Measurements from ENCODE around the gene KLHL3. TPM values are rescaled to one million over a fixed set of nuclear protein-coding genes. Genes with fewer than 3 reads are reported as not detected.

The KLHL3 gene
- total and polyA plus RNA-seq, 2 experiments from 2014 or later = 4.9 to 10.8 TPM

- no peak for TF ChIP-seq ETS1 (IDR thresholded peaks at IDR 0.05)
- TF ChIP-seq ZNF114 (CRISPR knock-in tag; IDR thresholded peaks at IDR 0.05) = no peak
- TF ChIP-seq POLR2AphosphoS5 (IDR thresholded peaks at IDR 0.05; ENCODE audit: low read depth) = no peak
- no peak for TF ChIP-seq EZH2 (IDR thresholded peaks at IDR 0.05; ENCODE audit: low read depth, unreplicated experiment)
Observed at GRCh38 chr5:137760719-137761516, 25.0 kb upstream of the KLHL3 start (continued).

- Mint-ChIP-seq H3K27ac (no peak overlapping the region), H3K27me3 (ENCODE audit: insufficient read depth, low read depth, poor library complexity) (no peaks in the 10 kb centered on the region), H3K4me3 (no peak overlapping the region), H3K36me3 (ENCODE audit: low read depth) (peaks cover 8% of the 10 kb centered on the region; the same call in 1 of the 3 replicates), H3K9me3 (peaks cover 8% of the 10 kb centered on the region; the same call in 2 of the 3 replicates), H3K4me1 (peaks cover under 1% of the 10 kb centered on the region; the same call in 1 of the 3 replicates)
- ATAC-seq (no peak), DNase-seq (ENCODE audit: low spot score) (no peak)
- Histone ChIP-seq H3K27ac (ENCODE audit: low read depth) (no peak overlapping the region), H3K4me1 (ENCODE audit: insufficient read depth) (no peaks in the 10 kb centered on the region), H3K79me2 (replicated peaks; ENCODE audit: insufficient read depth) (no peaks in the 10 kb centered on the region), H3K36me3 (ENCODE audit: insufficient read depth) (no peaks in the 10 kb centered on the region), H3K4me3 (no peak overlapping the region), H3K9me2 (ENCODE audit: insufficient read depth) (no peaks in the 10 kb centered on the region), H4K20me1 (replicated peaks; ENCODE audit: insufficient read depth) (no peaks in the 10 kb centered on the region), H3F3A (replicated peaks; ENCODE audit: low read depth) (no peaks in the 10 kb centered on the region), H3K4me2 (no peak overlapping the region), H3K27me3 (ENCODE audit: insufficient read depth) (no peaks in the 10 kb centered on the region), H2AFZ (no peak overlapping the region)
- TF ChIP-seq JUNB (IDR thresholded peaks at IDR 0.05; ENCODE audit: unreplicated experiment) (no peak), ZNF331 (CRISPR knock-in tag; IDR thresholded peaks at IDR 0.05; ENCODE audit: low read depth) (no peak), POLR2AphosphoS5 (IDR thresholded peaks at IDR 0.05; ENCODE audit: low read depth) (no peak), ETS1 (IDR thresholded peaks at IDR 0.05) (no peak), EZH2 (IDR thresholded peaks at IDR 0.05; ENCODE audit: low read depth, unreplicated experiment) (no peak), EZH2phosphoT487 (IDR thresholded peaks at IDR 0.05; ENCODE audit: unreplicated experiment) (no peak), REST (IDR thresholded peaks at IDR 0.05; ENCODE audit: unreplicated experiment) (no peak), STAT1 (IDR thresholded peaks at IDR 0.05; ENCODE audit: unreplicated experiment) (no peak), NANOG (IDR thresholded peaks at IDR 0.05; ENCODE audit: borderline replicate concordance) (no peak), CREB1 (CRISPR knock-in tag; IDR thresholded peaks at IDR 0.05; ENCODE audit: low read depth) (no peak), CTCF (conservative IDR thresholded peaks at IDR 0.05; ENCODE audit: low read depth in 2 of 2) (no peak)
Observed at GRCh38 chr5:137760294-137760693, 24.4 kb upstream of the KLHL3 start.

Measured in GM23338 (cell line).